ENCODE measurements around the gene SYNDIG1.

- TF ChIP-seq POLR2AphosphoS5 (IDR thresholded peaks at IDR 0.05; ENCODE audit: low read depth) (no peak), CTCF (IDR thresholded peaks at IDR 0.05; ENCODE audit: insufficient read depth, low read length) (no peak), REST (IDR thresholded peaks at IDR 0.05; ENCODE audit: insufficient replicate concordance, low read depth) (no peak), GABPA (IDR thresholded peaks at IDR 0.05; ENCODE audit: low read depth) (no peak), SPI1 (IDR thresholded peaks at IDR 0.05; ENCODE audit: borderline replicate concordance, low read depth) (no peak)
Observed at GRCh38 chr20:24622856-24623255, 153.4 kb downstream of the SYNDIG1 start.
